CD4-positive, CD25-positive, alpha-beta regulatory T cell (primary cell): Measurements from ENCODE around the gene NRDE2. TPM values are rescaled to one million over a fixed set of nuclear protein-coding genes. Genes with fewer than 3 reads are reported as not detected.

Source experiments
- ATAC-seq, 2 donors: fragments of 150-1000 bp; cut with Tn5 transposase; one replicate each; pipeline ENCODE4 v1.10.0; 2021; ENCODE audit warnings: low read depth in 2 of 2, moderate number of reproducible peaks in 2 of 2, moderate library complexity in 1 of 2
- DNase-seq, 3 donors: peaks; one replicate each; pipeline versions ENCODE4 v3.0.0 to v3.0.0-alpha.2; 2012 to 2022; ENCODE audit warnings: mixed read lengths in 1 of 3
- H3K27ac ChIP-seq: one replicate; pipeline ENCODE4 v1.7.0; 2013; ENCODE audit warnings: mild to moderate bottlenecking, low read length; ENCODE audit not compliant: insufficient read depth, poor library complexity, severe bottlenecking
- H3K27me3 ChIP-seq: one replicate; pipeline ENCODE4 v1.7.0; 2013; ENCODE audit warnings: low read length; ENCODE audit not compliant: control insufficient read depth, insufficient read depth
- H3K36me3 ChIP-seq: one replicate; pipeline ENCODE4 v1.7.0; 2013; ENCODE audit warnings: mild to moderate bottlenecking, low read length, moderate library complexity; ENCODE audit not compliant: control insufficient read depth, insufficient read depth
- H3K4me1 ChIP-seq: 2 replicates; pipeline ENCODE4 v1.7.0; 2013; ENCODE audit warnings: mild to moderate bottlenecking, low read length; ENCODE audit not compliant: insufficient read depth, control insufficient read depth, poor library complexity, severe bottlenecking
- H3K4me3 ChIP-seq: one replicate; pipeline ENCODE4 v1.7.0; 2013; ENCODE audit warnings: low read depth, mild to moderate bottlenecking, low read length, moderate library complexity
- H3K9me3 ChIP-seq, 2 experiments: 1 replicate in 1 of 2; 2 replicates in 1 of 2; pipeline ENCODE4 v1.7.0; 2013; ENCODE audit warnings: low read length in 2 of 2, mild to moderate bottlenecking in 1 of 2, moderate library complexity in 1 of 2; ENCODE audit not compliant: control insufficient read depth in 2 of 2
- H3K27ac Mint-ChIP-seq, 3 donors: one replicate each; pipeline ENCODE4 v1.8.0; 2020 to 2022; ENCODE audit warnings: mild to moderate bottlenecking in 3 of 3, mixed read lengths in 3 of 3, moderate library complexity in 2 of 3
- H3K27me3 Mint-ChIP-seq: one replicate; pipeline ENCODE4 v1.8.0; 2022; ENCODE audit warnings: mild to moderate bottlenecking, mixed read lengths
- H3K36me3 Mint-ChIP-seq: one replicate; pipeline ENCODE4 v1.8.0; 2020; ENCODE audit warnings: mixed read lengths
- H3K4me1 Mint-ChIP-seq, 4 donors: one replicate each; pipeline ENCODE4 v1.8.0; 2020 to 2022; ENCODE audit warnings: mixed read lengths in 4 of 4, mild to moderate bottlenecking in 1 of 4
- H3K4me3 Mint-ChIP-seq, 4 donors: one replicate each; pipeline ENCODE4 v1.8.0; 2020 to 2022; ENCODE audit warnings: mild to moderate bottlenecking in 4 of 4, mixed read lengths in 4 of 4, moderate library complexity in 3 of 4
- H3K9me3 Mint-ChIP-seq, 7 donors: one replicate each; pipeline ENCODE4 v1.8.0; 2020 to 2022; ENCODE audit warnings: mixed read lengths in 7 of 7, mild to moderate bottlenecking in 3 of 7, moderate library complexity in 2 of 7
- polyA plus RNA-seq, 4 donors: library from polyadenylated mRNA; unstranded; fragments of 300-500 nt; fragmentation: Illumina TruSeq; gene quantifications; one replicate each; pipeline ENCODE4 v1.2.3, GENCODE V29; 2021
- total RNA-seq: library from RNA; stranded (reverse); gene quantifications from one replicate; pipeline ENCODE4 v1.2.3, GENCODE V29; 2022

NRDE2 gene
- total and polyA plus RNA-seq, 5 donors from 2014 or later: 7.3 to 25.4 (median 10.8) TPM

- Histone ChIP-seq H3K4me3 (no peak overlapping the region), H3K4me1 (no peaks in the 10 kb centered on the region), H3K27ac (no peak overlapping the region), H3K27me3 (peaks cover 4% of the 10 kb centered on the region), H3K36me3 (no peaks in the 10 kb centered on the region), H3K9me3 (no peaks in the 10 kb centered on the region)
- Mint-ChIP-seq H3K27me3 (peaks cover 21% of the 10 kb centered on the region), H3K36me3 (no peaks in the 10 kb centered on the region), H3K4me3 (no peak overlapping the region), H3K27ac (peak overlapping the region in 1 of 3 donors; percentile 35), H3K4me1 (peaks cover 0 to 3% (median 1%) of the 10 kb centered on the region in 4 donors), H3K9me3 (no peaks in the 10 kb centered on the region)
- DNase-seq (peak in 2 of 3 donors; percentile 48 to 49), ATAC-seq (peak; percentile 90 to 94)
Measured at GRCh38 chr14:90368946-90369721, 37.4 kb upstream of the NRDE2 start.

- no peaks in the 10 kb centered on the region for H3K9me3 Mint-ChIP-seq
- H3K4me1 Mint-ChIP-seq: no peaks in the 10 kb centered on the region
- H3K9me3 ChIP-seq: no peaks in the 10 kb centered on the region
- H3K4me1 ChIP-seq: no peaks in the 10 kb centered on the region
- H3K36me3 Mint-ChIP-seq: no peaks in the 10 kb centered on the region
- H3K4me3 ChIP-seq: no peak overlapping the region
- H3K27ac ChIP-seq: no peak overlapping the region
- H3K27me3 Mint-ChIP-seq: peaks cover 27% of the 10 kb centered on the region
- H3K27me3 ChIP-seq: peaks cover 5% of the 10 kb centered on the region
- no peak overlapping the region for H3K27ac Mint-ChIP-seq
- ATAC-seq: no peak
- H3K4me3 Mint-ChIP-seq: no peak overlapping the region
- no peaks in the 10 kb centered on the region for H3K36me3 ChIP-seq
- no peak for DNase-seq
Measured at GRCh38 chr14:90362558-90362896, 30.8 kb upstream of the NRDE2 start.

GRCh38 chr14:90361865-90362557 lies 30.3 kb upstream of the NRDE2 start:
- no peaks in the 10 kb centered on the region for H3K4me1 ChIP-seq
- Mint-ChIP-seq H3K4me1 (no peaks in the 10 kb centered on the region), H3K4me3 (no peak overlapping the region)

GRCh38 chr14:90358359-90358758 lies 26.6 kb upstream of the NRDE2 start:
- Mint-ChIP-seq H3K36me3 (no peaks in the 10 kb centered on the region), H3K27me3 (peaks cover 33% of the 10 kb centered on the region), H3K27ac (no peak overlapping the region), H3K4me1 (no peaks in the 10 kb centered on the region), H3K9me3 (no peaks in the 10 kb centered on the region), H3K4me3 (no peak overlapping the region)
- H3K36me3 ChIP-seq: no peaks in the 10 kb centered on the region
- H3K4me1 ChIP-seq: no peaks in the 10 kb centered on the region
- ATAC-seq (no peak), DNase-seq (no peak)
- H3K27me3 ChIP-seq: peaks cover 7% of the 10 kb centered on the region
- no peak overlapping the region for H3K4me3 ChIP-seq
- no peak overlapping the region for H3K27ac ChIP-seq
- H3K9me3 ChIP-seq: no peaks in the 10 kb centered on the region

More at GRCh38 chr14:90361865-90362557, 30.3 kb upstream of the NRDE2 start:
- Histone ChIP-seq H3K9me3 (no peaks in the 10 kb centered on the region), H3K27ac (no peak overlapping the region), H3K4me3 (no peak overlapping the region), H3K27me3 (peaks cover 5% of the 10 kb centered on the region), H3K36me3 (no peaks in the 10 kb centered on the region)
- Mint-ChIP-seq H3K27me3 (peaks cover 32% of the 10 kb centered on the region), H3K9me3 (no peaks in the 10 kb centered on the region), H3K27ac (no peak overlapping the region), H3K36me3 (no peaks in the 10 kb centered on the region)
- no peak for DNase-seq
- ATAC-seq: no peak

DNA sequence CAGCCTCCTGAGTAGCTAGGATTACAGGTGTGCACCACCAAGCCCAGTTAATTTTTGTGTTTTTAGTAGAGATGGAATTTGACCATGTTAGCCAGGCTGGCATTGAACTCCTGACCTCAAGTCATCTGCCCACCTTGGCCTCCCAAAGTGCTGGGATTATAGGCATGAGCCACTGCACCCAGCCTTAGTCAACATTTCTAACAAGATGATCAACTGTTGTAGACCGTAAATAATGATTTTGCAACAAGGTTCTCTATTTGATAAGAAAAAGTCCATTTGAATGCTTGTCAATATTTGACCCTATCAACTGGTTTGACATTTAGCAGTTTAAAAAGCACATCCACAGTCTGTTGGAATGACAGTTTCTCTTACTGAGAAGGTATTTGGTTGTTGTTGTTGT lies 25.2 kb upstream of the NRDE2 start:
- Histone ChIP-seq H3K4me3 (no peak overlapping the region), H3K27me3 (peaks cover 7% of the 10 kb centered on the region), H3K4me1 (no peaks in the 10 kb centered on the region), H3K36me3 (no peaks in the 10 kb centered on the region), H3K9me3 (no peaks in the 10 kb centered on the region), H3K27ac (no peak overlapping the region)
- H3K4me1 Mint-ChIP-seq: no peaks in the 10 kb centered on the region
- H3K36me3 Mint-ChIP-seq: no peaks in the 10 kb centered on the region
- no peak overlapping the region for H3K27ac Mint-ChIP-seq
- ATAC-seq: no peak
- no peak overlapping the region for H3K4me3 Mint-ChIP-seq
- H3K27me3 Mint-ChIP-seq: peaks cover 23% of the 10 kb centered on the region
- no peaks in the 10 kb centered on the region for H3K9me3 Mint-ChIP-seq
- no peak for DNase-seq

- no peaks in the 10 kb centered on the region for H3K4me1 Mint-ChIP-seq
- DNase-seq (no peak), ATAC-seq (no peak)
- H3K36me3 Mint-ChIP-seq: no peaks in the 10 kb centered on the region
- H3K4me3 ChIP-seq: no peak overlapping the region
- no peaks in the 10 kb centered on the region for H3K4me1 ChIP-seq
- H3K27me3 ChIP-seq: peaks cover 4% of the 10 kb centered on the region
- H3K9me3 Mint-ChIP-seq: no peaks in the 10 kb centered on the region
- no peak overlapping the region for H3K27ac ChIP-seq
- no peak overlapping the region for H3K4me3 Mint-ChIP-seq
- H3K27ac Mint-ChIP-seq: no peak overlapping the region
- peaks cover 19% of the 10 kb centered on the region for H3K27me3 Mint-ChIP-seq
- H3K36me3 ChIP-seq: no peaks in the 10 kb centered on the region
- no peaks in the 10 kb centered on the region for H3K9me3 ChIP-seq
Measured at GRCh38 chr14:90355540-90356518, 24.1 kb upstream of the NRDE2 start.

DNA sequence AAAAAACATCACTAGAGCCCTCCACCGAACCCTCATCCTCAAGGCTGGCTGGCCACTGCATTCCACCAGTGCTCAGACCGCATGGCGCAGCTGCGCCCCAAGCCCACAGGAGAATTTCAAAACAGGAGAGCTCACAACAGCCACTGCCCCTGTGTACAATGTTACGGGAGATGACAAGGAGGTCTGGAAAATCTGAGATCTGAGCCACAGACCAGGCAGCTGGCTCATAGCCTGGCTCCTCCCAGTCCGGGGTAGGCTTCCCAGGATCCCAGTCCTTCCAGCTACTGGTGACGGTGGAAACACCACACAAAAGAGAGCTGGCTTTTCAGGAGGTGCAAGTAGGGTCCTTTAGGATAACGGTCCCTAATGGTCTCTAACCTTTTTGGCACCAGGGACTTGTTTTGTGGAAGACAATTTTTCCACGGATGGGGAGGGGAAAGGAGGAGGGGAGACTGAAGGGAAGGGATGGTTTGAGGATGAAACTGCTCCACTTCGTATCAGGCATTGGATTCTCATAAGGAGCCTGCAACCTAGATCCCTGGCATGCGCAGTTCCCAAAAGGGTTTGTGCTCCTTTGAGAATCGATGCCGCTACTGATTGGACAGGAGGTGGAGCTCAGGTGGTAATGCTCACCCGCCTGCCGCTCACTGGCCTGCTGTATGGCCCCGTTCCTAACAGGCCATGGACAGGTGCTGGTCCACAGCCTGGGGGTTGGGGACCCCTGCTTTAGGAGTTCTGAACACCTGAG lies 23.0 kb upstream of the NRDE2 start:
- Histone ChIP-seq H3K4me1 (no peaks in the 10 kb centered on the region), H3K9me3 (no peaks in the 10 kb centered on the region), H3K27ac (no peak overlapping the region), H3K36me3 (no peaks in the 10 kb centered on the region), H3K27me3 (peaks cover 4% of the 10 kb centered on the region), H3K4me3 (no peak overlapping the region)
- Mint-ChIP-seq H3K27ac (no peak overlapping the region), H3K36me3 (no peaks in the 10 kb centered on the region), H3K4me1 (no peaks in the 10 kb centered on the region), H3K4me3 (no peak overlapping the region), H3K9me3 (no peaks in the 10 kb centered on the region), H3K27me3 (peaks cover 13% of the 10 kb centered on the region)
- no peak for ATAC-seq
- no peak for DNase-seq
